A673 (cell line): ENCODE measurements around the gene MBD3. TPM values are rescaled to one million over a fixed set of nuclear protein-coding genes. Genes with fewer than 3 reads are reported as not detected.

Source experiments
- BruUV-seq: library from RNA; stranded (reverse); fragments of 400-500 nt; replicated peaks from 2 replicates; lab custom pipeline; 2021; lab: Mats Ljungman, UMichigan
- CTCF ChIA-PET: fragments of 300-600 bp; sonication (Branson Sonifier 250); formaldehyde crosslinking; loops from one replicate; lab custom pipeline; 2022; ENCODE audit warnings: antibody characterized with exemption; lab: Charles Lee
- POLR2A ChIA-PET: fragments of 300-600 bp; sonication (Branson Sonifier 250); formaldehyde crosslinking; loops from one replicate; lab custom pipeline; 2022; ENCODE audit warnings: antibody characterized with exemption; ENCODE audit not compliant: low non-redundant PET; lab: Charles Lee
- DNase-seq: peaks from one replicate; pipeline ENCODE4 v3.0.0-alpha.2; 2015; ENCODE audit warnings: low spot score
- H3K27ac ChIP-seq: fragments of 200-600 bp; sonication (generic); 2 replicates; pipeline ENCODE4 v1.5.1; 2016; ENCODE audit warnings: mixed run types, low read depth, mild to moderate bottlenecking, mixed read lengths, antibody characterized with exemption, low read length; ENCODE audit not compliant: poor library complexity, severe bottlenecking
- H3K27me3 ChIP-seq: fragments of 200-600 bp; sonication (generic); replicated peaks from 2 replicates; pipeline ENCODE4 v1.6.1; 2017; ENCODE audit warnings: mixed run types, low read depth, mild to moderate bottlenecking, mixed read lengths, antibody characterized with exemption, low read length; ENCODE audit not compliant: insufficient read depth, poor library complexity
- H3K36me3 ChIP-seq: fragments of 200-600 bp; sonication (generic); 2 replicates; pipeline ENCODE4 v1.6.1; 2016; ENCODE audit warnings: mixed run types, mild to moderate bottlenecking, mixed read lengths, antibody characterized with exemption, low read length; ENCODE audit not compliant: insufficient read depth, poor library complexity, severe bottlenecking
- H3K4me1 ChIP-seq: fragments of 200-600 bp; sonication (generic); 2 replicates; pipeline ENCODE4 v1.6.1; 2017; ENCODE audit warnings: mixed run types, mild to moderate bottlenecking, mixed read lengths, antibody characterized with exemption, low read length; ENCODE audit not compliant: insufficient read depth, poor library complexity, severe bottlenecking
- H3K4me3 ChIP-seq: fragments of 200-600 bp; sonication (generic); 2 replicates; pipeline ENCODE4 v1.5.1; 2016; ENCODE audit warnings: low read depth, mixed run types, mild to moderate bottlenecking, mixed read lengths, low read length; ENCODE audit not compliant: poor library complexity, severe bottlenecking
- H3K9me3 ChIP-seq: fragments of 200-600 bp; sonication (generic); 2 replicates; pipeline ENCODE4 v1.6.1; 2016; ENCODE audit warnings: mixed run types, low read depth, mild to moderate bottlenecking, mixed read lengths, antibody characterized with exemption, low read length; ENCODE audit not compliant: poor library complexity, severe bottlenecking
- CTCF ChIP-seq: fragments of 300-800, 200-600 bp; sonication (generic); conservative IDR thresholded peaks from 2 replicates; pipeline ENCODE4 v1.5.1; 2017; ENCODE audit warnings: low read depth, mild to moderate bottlenecking, antibody characterized with exemption, low read length, moderate library complexity, mixed read lengths
- EZH2 ChIP-seq: fragments of 200-600 bp; sonication (generic); IDR thresholded peaks from 2 replicates; pipeline ENCODE4 v1.6.1; 2017; ENCODE audit warnings: borderline replicate concordance, low read depth, mild to moderate bottlenecking, mixed read lengths, antibody characterized with exemption, low read length; ENCODE audit not compliant: poor library complexity, severe bottlenecking
- intact Hi-C: fragments of 100-400 bp; cut with micrococcal nuclease; formaldehyde crosslinking; loops from one replicate; pipeline ENCODE4 v1.10.0; 2022; ENCODE audit not compliant: unreplicated experiment
- total RNA-seq: library from RNA; stranded (reverse); gene quantifications from 2 replicates; pipeline ENCODE4 v1.2.3, GENCODE V29; 2021

Gene MBD3
- total RNA-seq, 1 experiment from 2014 or later = 138 TPM

- POLR2A ChIA-PET = interaction anchor here (0.8 kb wide), 1 partner anchor 643 kb away, joined by 32 read pairs; no protein-coding TSS in a partner anchor
- Histone ChIP-seq H3K27me3 (no peaks in the 10 kb centered on the region), H3K9me3 (no peaks in the 10 kb centered on the region), H3K4me3 (no peak overlapping the region), H3K4me1 (no peaks in the 10 kb centered on the region), H3K27ac (no peak overlapping the region), H3K36me3 (peaks cover 68% of the 10 kb centered on the region)
- TF ChIP-seq EZH2 (no peak), CTCF (no peak)
- intact Hi-C loops = no loop called here
- CTCF ChIA-PET = no interaction called here
- no TSS peak for BruUV-seq
- no peak for DNase-seq
Observed at GRCh38 chr19:1612114-1613086, 19.7 kb upstream of the MBD3 start.

DNA sequence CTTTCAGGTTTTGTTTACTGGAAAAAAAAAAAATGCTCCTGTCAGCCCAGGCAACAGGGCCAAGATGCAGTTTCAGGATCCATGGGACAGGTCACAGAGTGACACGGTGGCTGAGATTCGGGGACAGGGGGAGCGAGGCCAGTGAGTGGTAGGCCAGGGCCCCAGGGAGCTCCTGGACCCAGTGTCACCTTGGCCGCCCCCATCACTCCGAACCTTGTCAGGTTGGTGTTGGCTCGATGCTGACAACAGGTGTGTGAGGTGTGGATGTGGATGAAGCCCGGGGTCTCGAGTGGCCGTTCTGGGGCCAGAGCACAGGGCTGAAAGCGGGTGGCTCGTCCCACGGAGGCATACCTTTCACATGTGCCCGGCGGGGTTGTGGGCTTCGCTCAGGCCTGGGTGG, 18.7 kb upstream of the MBD3 start:
- CTCF ChIA-PET = no interaction called here
- POLR2A ChIA-PET = no interaction called here
- no peaks in the 10 kb centered on the region for H3K27me3 ChIP-seq
- DNase-seq = no peak
- BruUV-seq = no TSS peak
- H3K4me3 ChIP-seq = no peak overlapping the region
- no peaks in the 10 kb centered on the region for H3K9me3 ChIP-seq
- TF ChIP-seq EZH2 (no peak), CTCF (no peak)
- peaks cover under 1% of the 10 kb centered on the region for H3K4me1 ChIP-seq
- peaks cover 62% of the 10 kb centered on the region for H3K36me3 ChIP-seq
- intact Hi-C loops = no loop called here
- no peak overlapping the region for H3K27ac ChIP-seq

DNA sequence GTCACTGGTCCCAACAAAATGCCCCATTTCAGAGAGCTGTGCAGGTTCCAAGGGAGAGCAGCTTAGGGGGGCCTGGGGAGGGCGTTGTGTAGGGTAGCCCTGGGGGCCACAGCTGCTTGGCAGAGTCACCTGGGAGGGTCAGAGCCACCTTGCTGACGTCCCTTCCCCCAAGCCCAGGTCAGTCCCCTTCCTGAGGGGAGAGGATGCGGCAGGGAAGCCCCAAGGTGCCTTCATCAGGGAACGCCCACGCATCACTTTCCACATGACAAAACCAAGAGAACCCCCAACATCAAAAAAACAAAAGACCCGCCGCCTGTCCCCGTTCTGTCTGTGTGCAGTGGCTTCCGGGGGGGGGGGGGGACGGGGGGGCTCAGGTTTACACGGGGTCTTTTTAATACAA, 17.9 kb upstream of the MBD3 start:
- TF ChIP-seq CTCF (no peak), EZH2 (no peak)
- Histone ChIP-seq H3K36me3 (peaks cover 54% of the 10 kb centered on the region), H3K4me3 (no peak overlapping the region), H3K9me3 (no peaks in the 10 kb centered on the region), H3K27ac (no peak overlapping the region), H3K27me3 (no peaks in the 10 kb centered on the region), H3K4me1 (peaks cover 6% of the 10 kb centered on the region)
- no TSS peak for BruUV-seq
- intact Hi-C loops = no loop called here
- DNase-seq = no peak
- CTCF ChIA-PET = no interaction called here
- POLR2A ChIA-PET = no interaction called here
